Neutrophil (primary cell): ENCODE measurements around the gene RPL36AL.

Experiments used
- H3K27ac ChIP-seq: fragments of 200-600 bp; sonication (generic); 2 replicates; pipeline ENCODE4 v1.5.1; 2016; ENCODE audit warnings: mild to moderate bottlenecking, moderate library complexity
- H3K27me3 ChIP-seq: fragments of 200-600 bp; sonication (generic); 2 replicates; pipeline ENCODE4 v1.6.0; 2016; ENCODE audit warnings: mild to moderate bottlenecking
- H3K36me3 ChIP-seq: fragments of 200-600 bp; sonication (generic); 2 replicates; pipeline ENCODE4 v1.5.1; 2017
- H3K4me1 ChIP-seq, 2 experiments: fragments of 200-600 bp in 1 of 2; sonication (generic) in 1 of 2; 1 replicate in 1 of 2; 2 replicates in 1 of 2; pipeline versions ENCODE4 v1.5.1 to v1.6.1; 2013 to 2016; ENCODE audit warnings: low read depth in 1 of 2, low read length in 1 of 2, mild to moderate bottlenecking in 1 of 2, moderate library complexity in 1 of 2; ENCODE audit not compliant: control insufficient read depth in 1 of 2, insufficient read depth in 1 of 2
- H3K4me3 ChIP-seq, 2 experiments: fragments of 200-600 bp in 1 of 2; sonication (generic) in 1 of 2; 1 replicate in 1 of 2; 2 replicates in 1 of 2; pipeline ENCODE4 v1.5.1; 2013 to 2016; ENCODE audit warnings: low read depth in 1 of 2, low read length in 1 of 2, mild to moderate bottlenecking in 1 of 2, moderate library complexity in 1 of 2
- H3K9me3 ChIP-seq: fragments of 200-600 bp; sonication (generic); 2 replicates; pipeline ENCODE4 v1.5.1; 2016
- TF ChIP-seq, protein P1 (sequence below): fragments of 200-600 bp; sonication (generic); IDR thresholded peaks from 2 replicates; pipeline ENCODE4 v1.5.1; 2016; ENCODE audit warnings: antibody characterized with exemption

Gene RPL36AL

DNA sequence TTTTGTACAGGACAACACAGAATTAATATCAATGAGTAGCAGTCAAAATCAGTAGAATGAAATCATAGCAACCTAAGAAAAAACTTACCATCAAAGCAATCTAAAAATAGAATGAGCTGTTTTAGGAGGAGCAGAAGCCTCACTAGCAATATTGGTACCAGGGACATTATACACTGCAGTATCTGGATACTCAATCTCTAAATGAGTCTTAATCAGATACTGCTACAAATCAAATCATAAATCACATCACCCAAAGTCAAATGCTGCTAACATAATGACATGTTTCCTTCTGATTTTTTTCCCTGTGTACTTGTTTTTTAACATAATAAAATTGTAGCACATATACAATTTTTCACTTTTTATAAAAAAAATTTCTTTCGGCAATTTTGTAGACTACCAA is 42.3 kb downstream of the RPL36AL start:
- TF ChIP-seq, protein P1, sequence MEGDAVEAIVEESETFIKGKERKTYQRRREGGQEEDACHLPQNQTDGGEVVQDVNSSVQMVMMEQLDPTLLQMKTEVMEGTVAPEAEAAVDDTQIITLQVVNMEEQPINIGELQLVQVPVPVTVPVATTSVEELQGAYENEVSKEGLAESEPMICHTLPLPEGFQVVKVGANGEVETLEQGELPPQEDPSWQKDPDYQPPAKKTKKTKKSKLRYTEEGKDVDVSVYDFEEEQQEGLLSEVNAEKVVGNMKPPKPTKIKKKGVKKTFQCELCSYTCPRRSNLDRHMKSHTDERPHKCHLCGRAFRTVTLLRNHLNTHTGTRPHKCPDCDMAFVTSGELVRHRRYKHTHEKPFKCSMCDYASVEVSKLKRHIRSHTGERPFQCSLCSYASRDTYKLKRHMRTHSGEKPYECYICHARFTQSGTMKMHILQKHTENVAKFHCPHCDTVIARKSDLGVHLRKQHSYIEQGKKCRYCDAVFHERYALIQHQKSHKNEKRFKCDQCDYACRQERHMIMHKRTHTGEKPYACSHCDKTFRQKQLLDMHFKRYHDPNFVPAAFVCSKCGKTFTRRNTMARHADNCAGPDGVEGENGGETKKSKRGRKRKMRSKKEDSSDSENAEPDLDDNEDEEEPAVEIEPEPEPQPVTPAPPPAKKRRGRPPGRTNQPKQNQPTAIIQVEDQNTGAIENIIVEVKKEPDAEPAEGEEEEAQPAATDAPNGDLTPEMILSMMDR = no peak
- H3K9me3 ChIP-seq = no peaks in the 10 kb centered on the region
- H3K36me3 ChIP-seq = peaks cover 18% of the 10 kb centered on the region
- no peaks in the 10 kb centered on the region for H3K27me3 ChIP-seq
- no peaks in the 10 kb centered on the region for H3K4me1 ChIP-seq
- H3K27ac ChIP-seq = no peak overlapping the region
- no peak overlapping the region for H3K4me3 ChIP-seq

DNA sequence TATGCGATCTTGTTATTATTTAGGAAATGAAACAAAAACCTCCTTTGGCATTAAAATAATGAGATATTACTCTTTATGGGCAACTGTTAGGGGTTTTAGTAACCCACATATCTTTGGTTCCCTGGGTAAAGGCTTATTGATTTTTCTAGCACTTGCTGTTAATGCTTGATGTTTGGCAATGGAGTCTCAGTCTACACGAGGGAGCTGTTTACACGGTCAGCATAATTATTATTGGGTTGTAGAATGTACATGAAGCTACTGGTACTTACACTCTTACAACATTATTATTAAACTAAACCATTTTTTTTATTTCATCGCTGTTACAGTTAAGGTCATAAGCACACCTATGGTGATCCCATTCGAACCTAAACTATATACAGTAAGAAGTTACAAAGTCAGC is 46.4 kb downstream of the RPL36AL start:
- Histone ChIP-seq H3K4me1 (no peaks in the 10 kb centered on the region), H3K4me3 (no peak overlapping the region), H3K27me3 (no peaks in the 10 kb centered on the region), H3K9me3 (no peaks in the 10 kb centered on the region), H3K36me3 (peaks cover 9% of the 10 kb centered on the region), H3K27ac (no peak overlapping the region)
- TF ChIP-seq, protein P1 = no peak

DNA sequence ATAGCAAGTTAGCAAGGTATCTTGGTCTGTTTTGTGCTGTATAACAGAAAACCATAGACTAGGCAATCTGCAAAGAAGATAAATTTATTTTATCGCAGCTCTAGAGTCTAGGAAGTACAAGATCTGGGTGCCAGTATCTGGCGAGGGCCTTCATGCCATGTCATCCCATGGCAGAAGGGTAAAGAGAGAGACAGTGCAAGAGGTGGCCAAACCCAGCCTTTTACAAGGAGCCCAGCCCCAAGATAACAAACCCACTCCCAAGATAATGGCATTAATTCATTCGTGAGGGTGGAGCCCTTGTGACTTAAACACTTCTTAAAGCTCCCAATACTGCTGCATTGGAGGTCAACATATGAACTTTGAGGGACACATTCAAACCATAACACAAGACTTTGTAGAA is 51.1 kb downstream of the RPL36AL start:
- no peaks in the 10 kb centered on the region for H3K27me3 ChIP-seq
- TF ChIP-seq, protein P1 = no peak
- H3K9me3 ChIP-seq = no peaks in the 10 kb centered on the region
- H3K27ac ChIP-seq = no peak overlapping the region
- no peaks in the 10 kb centered on the region for H3K36me3 ChIP-seq
- H3K4me1 ChIP-seq = no peaks in the 10 kb centered on the region
- no peak overlapping the region for H3K4me3 ChIP-seq
